G401 (cell line): ENCODE measurements around the gene PTPN23. TPM values are rescaled to one million over a fixed set of nuclear protein-coding genes. Genes with fewer than 3 reads are reported as not detected.
"Not testable (repeated sequence)": the region's sequence is repeated elsewhere in the genome, so short reads cannot be mapped to it uniquely, and the experiment has no call there.

Source experiments
- DNase-seq: peaks from one replicate; pipeline ENCODE4 v3.0.0-alpha.2; 2015; ENCODE audit warnings: low spot score
- in situ Hi-C: cut with HindIII; loops from 2 replicates; pipeline ENCODE4 v1.10.0; 2016; ENCODE audit warnings: low sequenced_read_pairs, mixed read lengths
- total RNA-seq: library from RNA; depleted of rRNA; stranded (reverse); fragments of >200 nt; shearing (Covaris generic); gene quantifications from 2 replicates; pipeline ENCODE4 v1.2.3, GENCODE V29; 2014; rRNA removed

Gene PTPN23
- total RNA-seq, 1 experiment from 2014 or later = 9.0 TPM

DNA sequence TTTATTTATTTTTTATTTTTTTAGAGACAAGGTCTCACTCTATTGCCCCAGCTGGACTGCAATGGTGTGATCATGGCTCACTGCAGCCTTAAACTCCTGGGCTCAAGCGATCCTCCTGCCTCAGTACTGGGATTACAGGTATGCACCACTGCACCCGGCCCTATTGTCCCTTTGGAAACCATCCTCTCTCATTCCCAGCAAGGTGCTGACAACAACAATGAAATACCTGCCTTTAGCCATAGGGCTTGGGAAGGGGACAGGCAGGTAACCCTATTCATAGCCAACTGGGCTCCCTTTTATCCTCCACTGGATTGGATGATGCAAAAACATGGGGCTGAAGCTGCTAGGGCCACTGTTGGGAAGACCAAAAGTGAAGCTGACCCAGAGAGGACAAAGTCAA, 51.9 kb downstream of the PTPN23 start:
- in situ Hi-C loops = no loop called here
- no peak for DNase-seq

DNA sequence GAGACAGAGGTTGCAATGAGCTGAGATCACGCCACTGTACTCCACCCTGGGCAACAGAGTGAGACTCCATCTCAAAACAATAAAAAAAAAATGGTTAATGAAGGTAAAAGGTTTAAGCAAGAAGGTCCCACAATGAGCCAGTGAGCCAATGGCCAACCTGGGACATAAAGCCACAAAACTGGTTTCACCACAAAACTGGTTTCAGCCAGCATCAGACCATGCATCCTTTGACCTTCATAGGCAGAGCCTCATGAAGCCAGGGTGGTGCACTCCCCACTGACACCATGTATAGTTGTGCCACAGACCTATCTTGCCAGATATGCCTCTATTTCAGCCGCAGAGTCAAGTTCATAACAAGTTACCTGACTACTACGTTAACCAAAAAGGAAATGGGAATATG, 53.0 kb downstream of the PTPN23 start:
- DNase-seq = no peak
- in situ Hi-C loops = no loop called here

DNA sequence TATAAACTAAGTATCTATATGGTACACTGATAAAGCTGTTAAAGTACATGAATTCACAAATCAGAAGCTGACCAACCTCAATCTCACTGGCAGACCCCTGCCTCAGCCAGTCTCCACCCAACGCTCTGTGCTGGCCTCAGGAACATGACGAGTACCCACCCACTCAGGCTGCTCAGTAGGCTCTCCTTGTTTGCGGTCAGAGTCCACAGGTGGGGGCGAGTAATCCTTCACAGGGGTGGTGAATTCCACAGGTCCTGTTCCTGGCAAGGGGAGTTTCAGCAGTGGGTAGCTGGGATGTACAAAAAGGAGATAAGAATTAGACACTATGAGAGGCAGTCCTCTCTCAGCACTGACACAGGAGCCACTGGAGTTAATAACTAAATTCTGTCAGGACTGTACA, 54.0 kb downstream of the PTPN23 start:
- in situ Hi-C loops = no loop called here
- no peak for DNase-seq

DNA sequence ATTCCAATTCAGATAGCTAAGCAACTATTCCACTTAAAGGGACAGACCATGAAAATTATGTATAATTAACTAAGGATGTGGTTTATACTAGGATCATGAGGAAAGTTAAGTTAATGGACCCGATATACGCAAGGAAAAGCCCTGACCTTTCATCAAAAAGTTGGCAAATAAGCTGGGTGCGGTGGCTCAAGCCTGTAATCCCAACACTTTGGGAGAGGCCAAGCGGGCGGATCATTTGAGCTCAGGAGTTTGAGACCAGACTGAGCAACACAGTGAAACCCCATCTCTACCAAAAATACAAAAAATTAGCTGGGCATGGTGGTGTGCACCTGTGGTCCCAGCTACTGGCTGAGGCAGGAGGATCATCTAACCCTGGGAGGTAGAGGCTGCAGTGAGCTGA, 55.4 kb downstream of the PTPN23 start:
- in situ Hi-C loops = no loop called here
- DNase-seq = no peak

DNA sequence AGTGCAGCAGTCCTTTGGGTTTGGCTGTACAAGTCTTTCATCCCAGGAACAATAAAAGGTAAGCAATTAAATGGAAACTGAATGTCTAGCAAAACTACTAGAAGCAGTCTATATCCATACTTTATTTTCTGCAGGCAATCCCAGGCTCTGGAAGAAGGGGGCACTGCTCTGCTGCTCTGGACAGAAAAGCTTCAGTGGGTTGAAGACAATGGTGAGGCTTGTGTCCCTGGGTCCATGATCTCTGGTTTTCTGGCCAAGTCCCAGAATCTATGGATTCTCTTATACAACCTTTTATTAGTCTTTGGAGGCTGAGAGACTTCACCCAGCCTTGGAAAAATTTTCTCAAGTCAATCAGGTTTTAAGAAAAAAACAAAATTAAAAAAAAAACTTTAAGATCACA, 59.3 kb downstream of the PTPN23 start:
- in situ Hi-C loops = no loop called here
- no peak for DNase-seq

DNA sequence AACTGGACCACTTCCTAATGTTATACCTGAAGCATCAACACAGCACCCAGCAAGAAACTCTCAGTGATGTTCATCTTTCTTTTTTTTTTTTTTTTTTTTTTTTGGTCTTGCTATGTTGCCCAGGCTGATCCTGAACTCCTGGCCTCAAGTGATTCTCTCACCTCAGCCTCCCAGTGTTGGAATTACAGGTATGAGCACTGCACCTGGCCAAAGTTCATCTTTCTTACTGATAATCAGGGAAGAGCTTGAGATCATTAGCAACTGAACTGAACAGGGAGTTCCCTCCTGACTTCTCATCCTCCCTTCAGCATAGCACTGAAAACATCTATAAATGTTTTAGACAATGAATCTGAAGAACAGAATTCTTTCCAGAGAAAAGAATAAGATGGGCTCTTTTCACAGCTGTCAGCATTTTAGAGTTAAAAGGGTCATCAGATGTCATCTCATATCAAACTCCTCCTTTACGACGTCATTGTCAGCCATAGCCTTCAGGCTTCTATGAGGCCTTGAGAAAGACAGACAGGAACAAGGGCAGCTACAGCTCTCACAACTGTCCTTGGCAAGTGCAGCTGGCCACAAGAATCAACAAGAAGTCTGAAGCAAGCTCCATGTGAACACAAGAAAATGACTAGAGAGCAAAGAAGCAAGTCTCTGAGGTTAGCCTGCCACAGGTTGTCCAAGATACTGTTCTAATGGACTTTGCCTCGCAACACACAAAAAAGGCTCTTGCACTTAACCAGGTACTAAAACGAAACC, 61.2 kb downstream of the PTPN23 start:
- in situ Hi-C loops = no loop called here
- DNase-seq = no peak

DNA sequence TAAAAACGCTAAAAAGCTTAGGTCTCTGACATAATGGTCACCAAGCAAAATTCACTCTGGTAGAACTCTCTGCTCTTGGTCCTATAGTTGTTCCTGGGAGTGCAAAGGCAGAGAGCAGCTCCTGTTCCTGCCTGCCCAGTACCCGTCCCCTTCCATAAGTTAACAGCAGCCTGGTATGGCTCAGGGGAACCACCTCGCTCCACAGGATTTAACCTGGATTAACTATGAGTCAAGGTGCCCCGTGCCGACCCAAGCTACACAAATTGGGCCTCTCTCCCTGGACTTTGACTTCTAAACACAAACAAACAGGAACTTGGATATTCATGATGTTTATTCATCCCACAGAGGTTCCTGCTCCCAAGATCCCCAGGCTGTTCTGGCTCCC, 62.8 kb downstream of the PTPN23 start:
- DNase-seq = peak; percentile 17
- in situ Hi-C loops = no loop called here

DNA sequence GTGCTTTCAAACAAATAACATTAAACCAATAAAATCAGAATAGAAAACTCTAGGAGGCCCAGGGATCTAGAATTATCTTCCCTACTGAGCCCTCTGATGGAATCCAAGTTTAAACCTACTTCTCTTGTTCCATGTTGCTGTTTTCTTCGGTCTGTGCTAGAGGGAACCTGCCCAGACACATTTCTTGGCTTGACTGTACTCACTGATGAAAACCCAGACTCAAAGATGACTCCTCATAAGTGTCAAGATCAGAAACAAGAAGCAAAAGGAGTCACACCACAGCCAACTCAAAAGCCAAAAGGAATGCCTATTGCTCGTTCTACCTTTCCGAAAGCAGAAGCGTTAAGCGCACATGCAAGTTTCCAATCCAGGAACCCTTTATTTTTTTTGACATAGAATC, 63.3 kb downstream of the PTPN23 start:
- no peak for DNase-seq
- in situ Hi-C loops = no loop called here

DNA sequence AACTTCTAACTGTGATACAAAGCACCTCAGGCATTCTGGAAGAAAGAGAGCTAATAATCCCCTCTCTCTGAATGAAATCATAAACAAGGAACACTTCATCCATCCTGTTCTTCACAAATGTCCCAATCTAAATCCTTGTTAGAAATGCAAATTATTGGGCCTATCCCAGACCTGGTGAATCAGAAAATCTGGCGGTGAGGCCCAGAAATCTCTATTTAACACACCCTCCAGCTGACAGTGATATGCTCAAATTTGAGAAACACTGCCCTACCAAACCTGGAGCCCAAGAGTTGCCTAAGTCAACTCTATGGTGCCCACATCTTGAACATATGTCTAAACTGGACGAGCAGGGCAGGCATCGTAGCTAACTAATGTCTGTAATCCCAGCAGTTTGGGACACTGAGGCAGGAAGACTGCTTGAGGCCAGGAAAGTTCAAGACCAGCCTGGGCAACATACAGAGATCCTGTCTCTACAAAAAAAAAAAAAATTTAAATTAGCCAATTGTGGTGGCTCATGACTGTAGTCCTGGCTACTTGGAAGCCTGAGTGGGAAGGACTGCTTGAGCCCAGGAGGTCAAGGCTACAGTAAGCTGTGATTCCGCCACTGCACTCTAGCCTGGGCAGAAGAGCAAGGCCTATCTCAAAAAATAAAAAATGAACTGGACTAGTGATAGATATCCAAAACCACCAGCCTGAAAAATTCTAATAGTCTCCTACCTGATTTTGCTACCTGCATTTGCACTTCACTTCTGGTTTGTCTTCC, 71.8 kb downstream of the PTPN23 start:
- in situ Hi-C loops = no loop called here
- no peak for DNase-seq

DNA sequence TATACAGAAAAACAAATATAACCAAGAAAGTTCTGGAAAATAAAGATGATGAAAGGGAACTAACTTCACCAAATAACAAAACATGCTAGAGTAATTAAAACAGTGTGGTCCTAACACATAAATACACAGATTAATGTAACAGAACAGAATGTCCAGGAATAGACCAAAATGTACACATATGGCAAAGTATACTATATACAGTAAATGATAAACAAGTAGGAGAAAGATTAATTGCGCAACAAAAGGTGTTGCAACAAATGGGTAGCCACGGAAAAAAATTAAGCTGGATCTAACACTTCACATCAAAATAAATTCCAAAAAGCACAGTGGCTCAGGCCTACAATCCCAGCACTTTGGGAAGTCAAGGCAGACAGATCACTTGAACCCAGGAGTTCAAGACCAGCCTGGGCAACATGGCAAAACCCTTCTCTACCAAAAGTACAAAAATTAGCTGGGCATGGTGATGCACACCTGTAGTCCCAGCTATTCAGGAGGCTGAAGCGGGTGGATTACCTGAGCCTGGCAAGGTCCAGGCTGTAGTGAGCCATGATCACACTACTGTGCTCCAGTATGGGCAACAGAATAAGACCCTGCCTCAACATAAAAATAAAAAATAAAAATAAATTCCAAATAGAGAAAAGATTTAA, 75.1 kb downstream of the PTPN23 start:
- in situ Hi-C loops = no loop called here
- DNase-seq = no peak

DNA sequence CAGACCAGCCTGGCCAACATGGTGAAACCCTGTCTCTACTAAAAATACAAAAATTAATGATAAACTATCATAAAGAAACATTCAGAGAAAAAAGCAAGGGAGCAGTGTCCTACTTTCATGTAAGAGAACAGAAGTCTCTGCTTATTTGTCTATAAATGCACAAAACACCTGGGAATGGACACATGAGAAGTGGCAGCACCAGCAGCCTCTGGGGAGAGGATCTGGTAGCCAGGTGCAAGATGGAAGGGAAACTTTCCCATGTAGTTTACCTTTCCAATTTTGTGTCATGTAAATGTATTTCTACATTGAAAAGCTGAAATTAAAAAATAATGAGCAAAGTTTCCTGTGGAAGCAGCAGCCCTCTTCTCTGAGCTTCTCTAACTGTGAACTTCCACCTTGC, 76.2 kb downstream of the PTPN23 start:
- in situ Hi-C loops = no loop called here
- DNase-seq = no peak

DNA sequence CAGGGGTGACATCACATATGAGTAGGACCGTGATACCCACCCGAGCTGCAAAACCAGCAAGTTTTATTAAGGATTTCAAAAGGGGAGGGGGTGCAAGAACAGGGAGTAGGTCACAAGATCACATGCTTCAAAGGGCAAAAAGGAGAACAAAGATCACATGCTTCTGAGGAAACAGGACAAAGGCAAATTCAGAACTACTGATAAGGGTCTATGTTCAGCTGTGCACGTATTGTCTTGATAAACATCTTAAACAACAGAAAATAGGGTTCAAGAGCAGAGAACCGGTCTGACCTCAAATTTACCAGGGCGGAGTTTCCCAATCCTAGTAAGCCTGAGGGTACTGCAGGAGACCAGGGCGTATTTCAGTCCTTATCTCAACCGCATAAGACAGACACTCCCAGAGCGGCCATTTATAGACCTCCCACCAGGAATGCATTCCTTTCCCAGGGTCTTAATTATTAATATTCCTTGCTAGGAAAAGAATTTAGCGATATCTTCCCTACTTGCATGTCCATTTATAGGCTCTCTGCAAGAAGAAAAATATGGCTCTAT, 78.8 kb downstream of the PTPN23 start:
- in situ Hi-C loops, DNase-seq: not testable (repeated sequence)

Other genes starting within 250 kb of the PTPN23 start
- 22.2 and 37.0 TPM in 2 replicates for gene SETD2, start 216.9 kb upstream of the PTPN23 start, total RNA-seq
- gene KIF9, start 98.2 kb upstream of the PTPN23 start, total RNA-seq = 2.6 and 17.1 TPM in 2 replicates
- gene KLHL18, start 98.1 kb upstream of the PTPN23 start, total RNA-seq = 8.7 and 19.4 TPM in 2 replicates
- gene SCAP, start 94.9 kb downstream of the PTPN23 start, total RNA-seq = 62.5 and 81.4 TPM in 2 replicates
- gene ELP6, start 132.7 kb downstream of the PTPN23 start, total RNA-seq = 59.2 and 87.4 TPM in 2 replicates
- 5.9 and 8.5 TPM in 2 replicates for gene CSPG5, start 197.8 kb downstream of the PTPN23 start, total RNA-seq